Measurements from ENCODE around the gene MYLK.

MYLK gene

GRCh38 chr3:123781571-123782275 is 102.4 kb downstream of the MYLK start:
- no peak for TF ChIP-seq CTCF (conservative IDR thresholded peaks at IDR 0.05; ENCODE audit: control insufficient read depth, insufficient read depth, low read depth, low read length)
- peak; percentile 60 for DNase-seq (ENCODE audit: low read depth)
- no peak overlapping the region for H3K4me3 ChIP-seq (ENCODE audit: control insufficient read depth, low read depth, low read length)

GRCh38 chr3:123781138-123781537 is 103.0 kb downstream of the MYLK start:
- TF ChIP-seq CTCF (conservative IDR thresholded peaks at IDR 0.05; ENCODE audit: control insufficient read depth, insufficient read depth, low read depth, low read length) = no peak
- no peak overlapping the region for H3K4me3 ChIP-seq (ENCODE audit: control insufficient read depth, low read depth, low read length)
- DNase-seq (ENCODE audit: low read depth) = no peak

- DNase-seq (ENCODE audit: low read depth) = peak; percentile 38
- TF ChIP-seq CTCF (conservative IDR thresholded peaks at IDR 0.05; ENCODE audit: control insufficient read depth, insufficient read depth, low read depth, low read length) = no peak
- H3K4me3 ChIP-seq (ENCODE audit: control insufficient read depth, low read depth, low read length) = no peak overlapping the region
Measured at GRCh38 chr3:123780656-123781055, 103.5 kb downstream of the MYLK start.

GRCh38 chr3:123779655-123780231 is 104.4 kb downstream of the MYLK start:
- H3K4me3 ChIP-seq (ENCODE audit: control insufficient read depth, low read depth, low read length) = no peak overlapping the region
- DNase-seq (ENCODE audit: low read depth) = no peak
- TF ChIP-seq CTCF (conservative IDR thresholded peaks at IDR 0.05; ENCODE audit: control insufficient read depth, insufficient read depth, low read depth, low read length) = no peak

GRCh38 chr3:123778991-123779622 is 105.0 kb downstream of the MYLK start:
- TF ChIP-seq CTCF (conservative IDR thresholded peaks at IDR 0.05; ENCODE audit: control insufficient read depth, insufficient read depth, low read depth, low read length) = no peak
- H3K4me3 ChIP-seq (ENCODE audit: control insufficient read depth, low read depth, low read length) = no peak overlapping the region
- no peak for DNase-seq (ENCODE audit: low read depth)

- no peak overlapping the region for H3K4me3 ChIP-seq (ENCODE audit: control insufficient read depth, low read depth, low read length)
- no peak for DNase-seq (ENCODE audit: low read depth)
- TF ChIP-seq CTCF (conservative IDR thresholded peaks at IDR 0.05; ENCODE audit: control insufficient read depth, insufficient read depth, low read depth, low read length) = no peak
Measured at GRCh38 chr3:123778525-123778924, 105.6 kb downstream of the MYLK start.

Data from fibroblast of mammary gland (primary cell).